ENCODE results near the gene DDX51. TPM values are rescaled to one million over a fixed set of nuclear protein-coding genes. Genes with fewer than 3 reads are reported as not detected.

The DDX51 gene
- total RNA-seq, 3 donors from 2014 or later (not counting 1 experiment from before 2014, with no cell fraction given): 39.5 to 55.9 (median 54.2) TPM

GRCh38 chr12:132186208-132186856 is 42.2 kb upstream of the DDX51 start:
- Histone ChIP-seq H3K4me3 (ENCODE audit: low read length) (no peak overlapping the region), H3K9me3 (ENCODE audit: control insufficient read depth, insufficient read depth, low read length) (no peaks in the 10 kb centered on the region), H3K27ac (ENCODE audit: low read length) (peak overlapping the region; percentile 79), H3K4me1 (ENCODE audit: control insufficient read depth, insufficient read depth, low read length) (peaks cover 53% of the 10 kb centered on the region), H3K36me3 (ENCODE audit: control insufficient read depth, insufficient read depth, low read length) (no peaks in the 10 kb centered on the region), H3K27me3 (ENCODE audit: control insufficient read depth, insufficient read depth, low read length) (no peaks in the 10 kb centered on the region)
- peaks cover 26 to 31% of the 10 kb centered on the region in 2 donors for H3K4me1 Mint-ChIP-seq
- H3K9me3 Mint-ChIP-seq: peaks cover 0 to 6% of the 10 kb centered on the region in 2 donors
- TF ChIP-seq CTCF (IDR thresholded peaks at IDR 0.05): no peak
- intact Hi-C loops (cut with micrococcal nuclease): loop anchor here (5.0 kb wide), 1 partner anchor 34 kb away; no protein-coding TSS in a partner anchor
- WGBS (ENCODE audit: insufficient coverage): 25% methylated on average over 24 of the region's 24 CpGs
- peak overlapping the region; percentile 85 for H3K4me3 Mint-ChIP-seq
- H3K27ac Mint-ChIP-seq: peak overlapping the region; percentile 54 to 73
- ATAC-seq (no peak), DNase-seq (no peak)
- peaks cover 0 to 8% of the 10 kb centered on the region in 2 donors for H3K27me3 Mint-ChIP-seq (ENCODE audit: low read depth in 2 of 2)
- no peaks in the 10 kb centered on the region for H3K36me3 Mint-ChIP-seq

GRCh38 chr12:132185705-132186104 is 41.6 kb upstream of the DDX51 start:
- peak overlapping the region; percentile 54 to 73 for H3K27ac Mint-ChIP-seq
- no peak for ATAC-seq
- peak overlapping the region; percentile 79 for H3K27ac ChIP-seq (ENCODE audit: low read length)

GRCh38 chr12:132182711-132183365 is 38.7 kb upstream of the DDX51 start:
- Histone ChIP-seq H3K27me3 (ENCODE audit: control insufficient read depth, insufficient read depth, low read length) (no peaks in the 10 kb centered on the region), H3K9me3 (ENCODE audit: control insufficient read depth, insufficient read depth, low read length) (no peaks in the 10 kb centered on the region), H3K27ac (ENCODE audit: low read length) (no peak overlapping the region), H3K36me3 (ENCODE audit: control insufficient read depth, insufficient read depth, low read length) (no peaks in the 10 kb centered on the region), H3K4me1 (ENCODE audit: control insufficient read depth, insufficient read depth, low read length) (peaks cover 25% of the 10 kb centered on the region), H3K4me3 (ENCODE audit: low read length) (no peak overlapping the region)
- no peak for TF ChIP-seq CTCF (IDR thresholded peaks at IDR 0.05)
- Mint-ChIP-seq H3K36me3 (no peaks in the 10 kb centered on the region), H3K4me3 (no peak overlapping the region), H3K27ac (no peak overlapping the region), H3K27me3 (ENCODE audit: low read depth in 2 of 2) (peaks cover 3 to 8% of the 10 kb centered on the region in 2 donors), H3K9me3 (peaks cover 0 to 6% of the 10 kb centered on the region in 2 donors), H3K4me1 (peaks cover 6 to 23% of the 10 kb centered on the region in 2 donors)
- ATAC-seq (no peak), DNase-seq (no peak)
- WGBS (ENCODE audit: insufficient coverage): 90% methylated on average over 10 of the region's 10 CpGs
- intact Hi-C loops (cut with micrococcal nuclease): no loop called here

More at GRCh38 chr12:132185705-132186104, 41.6 kb upstream of the DDX51 start:
- Histone ChIP-seq H3K4me1 (ENCODE audit: control insufficient read depth, insufficient read depth, low read length) (peaks cover 48% of the 10 kb centered on the region), H3K27me3 (ENCODE audit: control insufficient read depth, insufficient read depth, low read length) (no peaks in the 10 kb centered on the region), H3K36me3 (ENCODE audit: control insufficient read depth, insufficient read depth, low read length) (no peaks in the 10 kb centered on the region), H3K9me3 (ENCODE audit: control insufficient read depth, insufficient read depth, low read length) (no peaks in the 10 kb centered on the region), H3K4me3 (ENCODE audit: low read length) (no peak overlapping the region)
- DNase-seq: peak in 1 of 2 donors; percentile 85
- no peak for TF ChIP-seq CTCF (IDR thresholded peaks at IDR 0.05)
- H3K36me3 Mint-ChIP-seq: no peaks in the 10 kb centered on the region
- peaks cover 0 to 8% of the 10 kb centered on the region in 2 donors for H3K27me3 Mint-ChIP-seq (ENCODE audit: low read depth in 2 of 2)
- intact Hi-C loops (cut with micrococcal nuclease): loop anchor here (5.0 kb wide), 1 partner anchor 33 kb away; no protein-coding TSS in a partner anchor
- H3K9me3 Mint-ChIP-seq: peaks cover 0 to 6% of the 10 kb centered on the region in 2 donors
- peaks cover 20 to 35% of the 10 kb centered on the region in 2 donors for H3K4me1 Mint-ChIP-seq
- peak overlapping the region; percentile 85 for H3K4me3 Mint-ChIP-seq
- 32% methylated on average over 16 of the region's 16 CpGs for WGBS (ENCODE audit: insufficient coverage)
